Right lobe of liver (tissue), 4 donors: Measurements from ENCODE around the gene NR2F1-AS1.

Experiments used
- CTCF ChIP-seq, 4 donors: fragments of 200-600 bp in 3 of 4; fragments of 450-650 bp in 1 of 4; IDR thresholded peaks; one replicate each; pipeline versions ENCODE4 v1.5.1 to v1.8.0; 2016 to 2022; ENCODE audit warnings: antibody characterized with exemption in 4 of 4, mild to moderate bottlenecking in 2 of 4
- POLR2A ChIP-seq: fragments of 450-650 bp; IDR thresholded peaks from one replicate; pipeline ENCODE4 v1.6.1; 2017; ENCODE audit warnings: antibody characterized with exemption, mild to moderate bottlenecking
- donor health status: DM: no; HTN: no; CAD: no.
- donor health status: DM: no; HTN: no; CAD: no.
- donor health status: DM: no; HTN: yes; CAD: no.

GRCh38 chr5:93399675-93400074 is 181.3 kb downstream of the NR2F1-AS1 start:
- TF ChIP-seq CTCF (IDR thresholded peaks at IDR 0.05) (no peak), POLR2A (no peak)
